HCEC 1CT (cell line): Measurements from ENCODE around the gene LYRM9.
A peak's percentile ranks its signal among the peaks of the same experiment; 100 is the strongest.
"Not testable (repeated sequence)": the region's sequence is repeated elsewhere in the genome, so short reads cannot be mapped to it uniquely, and the experiment has no call there.

Source experiments
- DNase-seq: peaks from one replicate; pipeline ENCODE4 v3.0.0-alpha.2; 2017

LYRM9 gene

GRCh38 chr17:27892866-27893769 lies at the start of gene LYRM9:
TSS of gene LYRM9 (minus strand) at chr17:27893365. CDS start at chr17:27882694, 10,671 bp downstream.
- peak; percentile 76 for DNase-seq

DNA sequence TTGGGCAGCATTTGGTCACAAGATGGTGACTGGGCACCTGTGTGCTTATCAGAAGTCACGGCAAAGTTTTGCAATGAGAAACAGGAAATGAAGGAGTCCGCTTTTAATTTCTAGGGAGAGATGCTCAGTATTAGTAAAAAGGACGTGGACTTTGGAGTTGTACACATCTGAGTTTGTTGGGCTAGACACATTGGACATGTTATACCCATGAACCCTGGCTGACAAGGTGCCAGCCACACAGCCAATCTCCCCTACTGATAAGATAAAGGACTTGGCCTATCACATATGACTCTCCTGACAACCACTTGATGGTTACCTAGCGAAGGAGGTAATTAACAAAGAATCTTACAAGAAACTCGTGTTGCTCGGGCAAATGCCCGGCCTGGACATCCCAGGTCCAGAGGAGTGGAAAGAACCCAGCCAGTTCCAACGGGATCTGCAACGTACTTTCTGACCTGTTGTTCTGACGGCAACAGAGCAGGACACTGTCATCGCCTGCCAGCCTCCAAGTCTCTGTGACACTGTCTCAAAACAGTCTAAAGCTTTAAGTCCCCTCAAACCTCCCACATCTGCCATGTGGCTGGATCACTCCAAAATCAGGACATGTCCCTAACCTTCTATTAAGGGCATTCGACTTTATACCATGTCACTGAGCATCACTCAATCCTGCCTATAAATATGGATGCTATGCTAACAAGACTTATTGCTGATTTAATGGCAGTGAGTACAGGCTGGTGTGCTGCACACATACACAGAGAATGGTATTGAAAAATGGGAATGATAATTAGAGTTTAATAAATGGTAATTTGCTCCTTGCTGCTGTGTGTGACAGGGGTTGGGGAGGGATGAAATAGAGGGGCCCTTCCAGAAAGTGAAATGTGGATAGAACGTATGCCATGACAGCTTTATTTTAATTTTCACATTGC lies 47.6 kb upstream of the LYRM9 start:
- no peak for DNase-seq

- no peak for DNase-seq
Measured at GRCh38 chr17:27939474-27940465, 46.6 kb upstream of the LYRM9 start.

DNA sequence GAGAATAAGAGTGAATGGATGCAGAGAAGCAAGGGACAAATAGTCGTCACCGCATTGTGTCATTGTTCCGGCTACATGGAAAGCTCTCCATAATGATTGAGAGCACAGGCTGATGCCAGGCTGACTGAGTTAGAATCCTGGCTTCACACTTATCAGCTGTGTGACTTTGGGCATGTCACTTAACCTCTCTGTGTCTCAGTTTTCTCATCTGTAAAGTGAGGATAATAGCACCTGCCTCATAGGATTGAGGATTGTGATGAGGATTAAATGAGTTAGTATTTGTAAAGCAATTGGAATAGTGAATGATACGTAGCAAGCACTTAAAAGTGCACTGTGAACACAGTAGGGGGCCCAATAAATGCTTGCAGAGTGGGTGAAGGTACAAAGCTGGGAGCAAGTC lies 45.7 kb upstream of the LYRM9 start:
- DNase-seq = no peak

- no peak for DNase-seq
Measured at GRCh38 chr17:27938241-27938640, 45.1 kb upstream of the LYRM9 start.

GRCh38 chr17:27937025-27937546 lies 43.9 kb upstream of the LYRM9 start:
- DNase-seq = no peak

DNA sequence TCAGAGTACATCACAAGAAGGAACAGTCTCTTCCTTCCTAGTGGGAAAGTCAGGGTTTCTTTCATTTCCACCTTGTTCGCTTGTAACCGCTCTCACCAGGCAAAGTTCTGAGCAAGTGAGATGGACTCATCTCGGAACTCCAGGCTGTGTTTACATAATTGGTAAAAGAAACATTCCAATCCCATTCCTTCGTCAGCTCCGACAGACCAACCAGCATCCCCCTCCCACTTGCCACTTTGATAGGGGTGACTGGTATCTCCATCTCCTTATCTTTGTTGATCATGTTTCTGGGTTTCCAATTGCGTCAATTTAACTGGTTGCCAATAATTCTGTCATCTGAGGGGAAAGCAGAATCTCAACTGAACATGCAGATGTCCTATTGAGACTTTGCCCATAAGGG lies 36.8 kb upstream of the LYRM9 start:
- no peak for DNase-seq

DNA sequence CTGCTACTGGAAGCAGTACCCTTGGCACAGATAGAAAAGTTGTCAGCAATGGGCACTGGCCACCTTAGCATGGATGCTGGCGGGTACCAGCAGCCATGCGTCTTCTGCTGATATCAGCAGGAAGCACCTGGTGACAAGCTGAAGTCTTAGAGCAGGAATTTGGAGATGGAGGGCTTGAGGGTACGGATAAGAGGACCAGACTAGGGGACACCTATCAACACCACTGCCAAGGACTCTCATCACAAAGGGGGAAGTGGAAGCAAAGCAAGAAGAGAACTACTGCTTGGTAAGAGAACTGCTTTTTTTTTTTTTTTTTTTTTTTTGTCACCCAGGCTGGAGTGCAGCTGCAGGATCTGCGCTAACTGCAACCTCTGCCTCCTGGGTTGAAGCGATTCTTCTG lies 35.4 kb upstream of the LYRM9 start:
- DNase-seq = no peak

DNA sequence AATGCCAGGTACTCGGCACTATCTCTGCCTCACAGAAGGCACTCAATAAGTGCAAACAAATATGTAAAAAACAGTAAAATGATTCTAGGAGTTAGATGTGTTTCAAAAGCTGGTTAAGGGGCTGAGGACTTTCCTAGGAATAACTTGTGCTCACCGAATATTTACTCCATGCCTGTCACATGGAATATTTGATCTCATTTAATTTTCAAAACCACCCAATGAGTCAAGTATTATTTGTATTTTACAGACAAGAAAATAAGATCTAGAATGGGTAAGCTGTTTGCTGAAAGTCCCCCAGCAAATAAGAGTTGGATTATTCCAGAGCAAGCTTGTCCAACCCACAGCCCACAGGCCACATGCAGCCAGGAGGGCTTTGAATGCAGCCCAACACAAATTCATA lies 34.6 kb upstream of the LYRM9 start:
- DNase-seq = no peak

DNA sequence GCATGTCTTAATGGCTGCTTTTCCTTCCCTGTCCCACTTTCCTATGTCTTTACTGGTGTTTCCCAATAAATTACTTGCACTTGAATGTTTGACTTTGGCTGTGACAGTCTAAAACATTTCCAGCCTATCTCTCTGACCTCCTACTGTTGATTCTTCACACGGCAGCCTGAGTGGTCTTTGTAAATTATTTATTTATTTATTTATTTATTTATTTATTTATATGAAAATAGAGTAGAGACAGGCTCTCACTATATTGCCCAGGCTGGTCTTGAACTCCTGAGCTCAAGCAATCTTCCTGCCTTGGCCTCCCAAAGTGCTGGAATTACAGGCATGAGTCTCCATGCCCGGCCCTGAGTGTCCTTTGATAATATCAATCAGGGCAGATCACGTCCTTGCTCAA lies 28.4 kb upstream of the LYRM9 start:
- DNase-seq = no peak

DNA sequence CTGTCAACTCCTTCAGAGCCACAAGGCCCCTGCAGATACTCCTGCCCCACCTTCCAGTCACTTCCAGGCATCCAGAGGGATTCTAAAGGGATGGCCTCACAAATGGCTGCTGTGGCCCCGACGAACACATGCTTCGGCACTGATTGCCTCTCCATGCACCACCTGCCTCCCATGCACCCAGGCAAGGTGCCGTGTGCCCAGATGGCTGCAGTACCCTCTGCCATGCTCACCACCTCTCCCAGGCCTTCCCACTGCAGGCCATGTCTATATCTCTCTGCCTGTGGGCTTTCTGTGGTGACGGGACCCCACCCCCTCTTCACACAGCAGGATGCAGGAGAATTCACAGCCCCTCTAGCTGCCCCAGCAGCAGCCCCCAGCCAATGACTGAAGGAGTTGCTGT lies 27.9 kb upstream of the LYRM9 start:
- no peak for DNase-seq

- DNase-seq = no peak
Measured at GRCh38 chr17:27920569-27920968, 27.4 kb upstream of the LYRM9 start.

DNA sequence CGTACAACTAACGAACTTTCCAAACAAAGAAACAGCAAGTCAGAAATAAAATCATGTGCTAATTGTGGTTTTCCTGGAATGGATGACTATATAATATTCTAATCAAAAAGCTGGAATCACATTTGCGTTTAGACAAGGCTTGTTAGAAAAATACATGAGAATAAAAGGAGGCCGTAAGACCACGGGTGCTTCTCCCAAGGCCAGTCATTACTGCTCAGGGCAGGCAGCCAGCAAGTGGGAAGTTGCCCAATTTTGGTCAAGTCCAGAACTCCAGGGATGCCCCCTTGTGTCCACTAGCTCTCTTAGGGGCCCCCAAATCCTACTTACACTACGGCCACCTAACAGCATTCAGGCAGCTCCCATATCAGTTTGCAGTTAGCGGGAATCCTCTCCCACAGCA lies 25.9 kb upstream of the LYRM9 start:
- no peak for DNase-seq

GRCh38 chr17:27918498-27918897 lies 25.3 kb upstream of the LYRM9 start:
- DNase-seq = no peak

DNA sequence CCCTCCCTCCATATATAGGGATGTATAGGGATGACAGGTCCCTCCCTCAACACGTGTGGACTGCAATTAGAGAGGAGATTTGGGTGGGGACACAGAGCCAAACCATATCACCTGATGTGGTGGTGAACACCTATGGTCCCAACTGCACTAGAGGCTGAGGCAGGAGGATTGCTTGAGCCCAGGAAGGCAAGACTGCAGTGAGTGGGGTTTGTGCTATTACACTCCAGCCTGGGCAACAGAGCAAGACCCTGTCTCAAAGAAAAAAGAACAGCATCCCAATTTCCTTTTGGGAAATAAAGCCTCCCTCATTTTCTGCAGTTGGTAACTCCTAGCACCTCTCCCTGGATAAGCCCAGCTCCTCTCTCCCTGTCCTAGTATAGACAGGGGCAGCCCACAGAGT lies 23.8 kb upstream of the LYRM9 start:
- DNase-seq = no peak

GRCh38 chr17:27915709-27916108 lies 22.5 kb upstream of the LYRM9 start:
- DNase-seq = no peak

DNA sequence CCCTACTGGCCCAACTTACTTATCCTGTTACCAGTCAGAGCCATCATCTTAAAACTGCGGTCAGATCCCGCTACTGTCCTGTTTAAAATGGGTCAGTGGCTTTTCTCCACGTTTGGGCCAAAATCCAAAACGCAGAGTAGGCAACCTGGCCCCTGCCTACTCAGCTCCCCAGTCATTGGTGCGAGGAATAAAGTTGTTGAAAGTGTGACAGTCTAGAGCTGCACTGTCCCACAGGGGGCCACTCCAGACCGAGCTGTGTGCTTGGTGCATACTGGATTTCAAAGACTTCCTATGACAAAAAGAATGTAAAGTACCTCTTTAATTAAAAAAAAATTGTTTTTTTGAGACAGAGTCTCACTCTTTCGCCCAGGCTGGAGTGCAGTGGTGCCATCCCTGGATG lies 21.2 kb upstream of the LYRM9 start:
- no peak for DNase-seq

DNA sequence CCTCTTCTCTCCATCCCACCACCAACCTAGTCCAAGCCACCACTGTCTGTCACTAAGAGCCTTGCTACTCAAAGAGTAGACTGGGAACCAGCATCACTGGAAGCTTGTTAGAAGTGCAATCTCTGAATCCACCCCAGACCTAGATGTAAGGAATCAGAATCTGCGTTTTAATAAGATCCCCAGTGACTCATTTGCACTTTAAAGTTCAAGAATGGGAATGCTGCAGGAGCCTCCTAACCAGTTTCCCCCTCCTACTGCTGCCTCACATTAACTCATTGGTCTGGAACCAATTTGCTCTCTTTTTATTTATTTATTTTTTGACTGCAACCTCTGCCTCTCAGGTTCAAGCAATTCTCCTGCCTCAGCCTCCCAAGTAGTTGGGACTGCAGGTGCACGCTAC lies 19.8 kb upstream of the LYRM9 start:
- no peak for DNase-seq

GRCh38 chr17:27912299-27912698 lies 19.1 kb upstream of the LYRM9 start:
- not testable (repeated sequence) for DNase-seq

GRCh38 chr17:27907976-27908558 lies 14.9 kb upstream of the LYRM9 start:
- DNase-seq = no peak

GRCh38 chr17:27906623-27907022 lies 13.5 kb upstream of the LYRM9 start:
- no peak for DNase-seq

DNA sequence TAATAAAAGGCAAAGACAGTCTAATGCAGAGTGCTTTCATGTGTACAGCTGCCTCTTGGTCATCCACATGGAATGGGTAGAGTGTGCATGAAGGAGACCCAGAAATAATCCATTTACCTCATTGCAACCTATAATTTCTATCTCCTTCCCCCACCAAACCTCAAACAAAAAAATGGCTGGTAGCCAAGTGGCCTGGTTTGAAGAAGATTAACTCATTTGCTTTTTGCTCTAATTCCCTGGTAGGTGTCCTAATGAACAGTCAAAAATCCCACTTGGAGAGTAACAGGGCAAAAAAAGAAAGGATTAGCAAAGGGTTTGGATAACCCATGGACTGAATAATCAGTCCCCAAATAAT lies 13.0 kb upstream of the LYRM9 start:
- no peak for DNase-seq
